Mononuclear cell (primary cell): ENCODE results near the gene DNM1. TPM values are rescaled to one million over a fixed set of nuclear protein-coding genes. Genes with fewer than 3 reads are reported as not detected.

Experiments used
- H3K27me3 ChIP-seq: 2 replicates; pipeline ENCODE4 v1.6.0; 2011; ENCODE audit warnings: low read length, control low read depth; ENCODE audit not compliant: insufficient read depth
- H3K4me1 ChIP-seq: 2 replicates; pipeline ENCODE4 v1.5.1; 2011; ENCODE audit warnings: mild to moderate bottlenecking, low read length, control low read depth; ENCODE audit not compliant: insufficient read depth
- H3K4me3 ChIP-seq: 2 replicates; pipeline ENCODE4 v1.5.1; 2011; ENCODE audit warnings: mild to moderate bottlenecking, low read length, moderate library complexity
- H3K9me3 ChIP-seq: 2 replicates; pipeline ENCODE4 v1.5.1; 2011; ENCODE audit warnings: low read depth, mild to moderate bottlenecking, control low read depth, low read length
- total RNA-seq: library from RNA; depleted of rRNA; stranded (reverse); fragments of >200 nt; gene quantifications from one replicate; pipeline ENCODE4 v1.2.3, GENCODE V29; 2012

DNM1 gene
- 1.4 TPM for total RNA-seq

GRCh38 chr9:128203024-128203706, at the start of gene DNM1:
TSS of gene DNM1 (plus strand) at chr9:128203379. CDS start at chr9:128203471, 92 bp downstream.
- no peaks in the 10 kb centered on the region for H3K9me3 ChIP-seq
- peaks cover 12% of the 10 kb centered on the region for H3K27me3 ChIP-seq
- peaks cover 17% of the 10 kb centered on the region for H3K4me1 ChIP-seq
- peak within 1 kb of the TSS; percentile 40 for H3K4me3 ChIP-seq

GRCh38 chr9:128153947-128154695, 49.1 kb upstream of the DNM1 start:
- no peaks in the 10 kb centered on the region for H3K9me3 ChIP-seq
- no peak overlapping the region for H3K4me3 ChIP-seq
- peaks cover under 1% of the 10 kb centered on the region for H3K4me1 ChIP-seq
- H3K27me3 ChIP-seq: no peaks in the 10 kb centered on the region

- Histone ChIP-seq H3K4me1 (peaks cover 14% of the 10 kb centered on the region), H3K4me3 (no peak overlapping the region), H3K9me3 (no peaks in the 10 kb centered on the region), H3K27me3 (no peaks in the 10 kb centered on the region)
Measured at GRCh38 chr9:128155736-128156500, 47.3 kb upstream of the DNM1 start.

- no peaks in the 10 kb centered on the region for H3K9me3 ChIP-seq
- no peaks in the 10 kb centered on the region for H3K27me3 ChIP-seq
- H3K4me3 ChIP-seq: peak overlapping the region; percentile 58
- H3K4me1 ChIP-seq: peaks cover 21% of the 10 kb centered on the region
Measured at GRCh38 chr9:128159522-128159783, 43.7 kb upstream of the DNM1 start.

GRCh38 chr9:128159784-128160602, 43.2 kb upstream of the DNM1 start, which contains the start of gene BBLN:
TSS of gene BBLN (plus strand) at chr9:128160265. CDS start at chr9:128160408, 143 bp downstream.
- Histone ChIP-seq H3K4me1 (peaks cover 21% of the 10 kb centered on the region), H3K27me3 (no peaks in the 10 kb centered on the region), H3K4me3 (peak within 1 kb of the TSS; percentile 85), H3K9me3 (no peaks in the 10 kb centered on the region)

- no peaks in the 10 kb centered on the region for H3K9me3 ChIP-seq
- H3K4me3 ChIP-seq: peak overlapping the region; percentile 85
- H3K4me1 ChIP-seq: peaks cover 21% of the 10 kb centered on the region
- H3K27me3 ChIP-seq: no peaks in the 10 kb centered on the region
Measured at GRCh38 chr9:128160603-128160987, 42.6 kb upstream of the DNM1 start.

GRCh38 chr9:128161215-128161902, 41.8 kb upstream of the DNM1 start:
- no peaks in the 10 kb centered on the region for H3K9me3 ChIP-seq
- H3K4me1 ChIP-seq: peaks cover 21% of the 10 kb centered on the region
- no peaks in the 10 kb centered on the region for H3K27me3 ChIP-seq
- H3K4me3 ChIP-seq: no peak overlapping the region

- Histone ChIP-seq H3K4me3 (no peak overlapping the region), H3K27me3 (no peaks in the 10 kb centered on the region), H3K4me1 (peaks cover 21% of the 10 kb centered on the region), H3K9me3 (no peaks in the 10 kb centered on the region)
Measured at GRCh38 chr9:128162215-128163026, 40.8 kb upstream of the DNM1 start.

- Histone ChIP-seq H3K4me3 (no peak overlapping the region), H3K9me3 (no peaks in the 10 kb centered on the region), H3K27me3 (no peaks in the 10 kb centered on the region), H3K4me1 (peaks cover 21% of the 10 kb centered on the region)
Measured at GRCh38 chr9:128163027-128163515, 40.1 kb upstream of the DNM1 start.

GRCh38 chr9:128163523-128164306, 39.5 kb upstream of the DNM1 start:
- H3K4me1 ChIP-seq: peaks cover 21% of the 10 kb centered on the region
- no peak overlapping the region for H3K4me3 ChIP-seq
- no peaks in the 10 kb centered on the region for H3K27me3 ChIP-seq
- no peaks in the 10 kb centered on the region for H3K9me3 ChIP-seq

GRCh38 chr9:128164307-128164885, 38.8 kb upstream of the DNM1 start:
- peaks cover 18% of the 10 kb centered on the region for H3K4me1 ChIP-seq
- H3K9me3 ChIP-seq: no peaks in the 10 kb centered on the region
- H3K27me3 ChIP-seq: no peaks in the 10 kb centered on the region
- H3K4me3 ChIP-seq: no peak overlapping the region

- Histone ChIP-seq H3K27me3 (no peaks in the 10 kb centered on the region), H3K9me3 (no peaks in the 10 kb centered on the region), H3K4me1 (peaks cover 5% of the 10 kb centered on the region), H3K4me3 (no peak overlapping the region)
Measured at GRCh38 chr9:128166169-128166568, 37.0 kb upstream of the DNM1 start.

- no peaks in the 10 kb centered on the region for H3K27me3 ChIP-seq
- H3K9me3 ChIP-seq: no peaks in the 10 kb centered on the region
- H3K4me1 ChIP-seq: no peaks in the 10 kb centered on the region
- H3K4me3 ChIP-seq: no peak overlapping the region
Measured at GRCh38 chr9:128167209-128167608, 36.0 kb upstream of the DNM1 start.
